Left ventricle myocardium superior (tissue), 1 donor: ENCODE data around the gene RBM20. TPM values are rescaled to one million over a fixed set of nuclear protein-coding genes. Genes with fewer than 3 reads are reported as not detected.
"Not testable (repeated sequence)": the region's sequence is repeated elsewhere in the genome, so short reads cannot be mapped to it uniquely, and the experiment has no call there.

Experiments
- ATAC-seq: fragments of 200-7000 bp; cut with Tn5 transposase; one replicate; pipeline ENCODE4 v1.9.1; 2020; ENCODE audit warnings: mild to moderate bottlenecking, moderate library complexity
- DNase-seq: peaks from one replicate; pipeline ENCODE4 v3.0.0-alpha.2; 2020
- intact Hi-C: fragments of 100-400 bp; cut with micrococcal nuclease; formaldehyde crosslinking; loops from one replicate; pipeline ENCODE4 v1.11.0; 2022
- total RNA-seq: library from RNA; stranded (reverse); fragmentation: NEBNext Ultra II Directional; extraction: Animal tissue kit (Norgen Biotek cat#: 25700); gene quantifications from one replicate; pipeline ENCODE4 v1.2.1, GENCODE V29; 2021
- donor health status: DM: no; HTN: yes; CAD: no; lungs with severe emphysema.

The RBM20 gene
- total RNA-seq, 1 donor from 2014 or later: 114 TPM

GRCh38 chr10:110863956-110864355 lies 219.8 kb downstream of the RBM20 start:
- ATAC-seq: no peak
- no peak for DNase-seq
- intact Hi-C loops: no loop called here

GRCh38 chr10:110864662-110865140 lies 220.6 kb downstream of the RBM20 start:
- no peak for DNase-seq
- peak; percentile 30 for ATAC-seq
- intact Hi-C loops: no loop called here

- ATAC-seq: peak; percentile 61
- no peak for DNase-seq
- intact Hi-C loops: no loop called here
Measured at GRCh38 chr10:110865186-110865808, 221.2 kb downstream of the RBM20 start.

- ATAC-seq: no peak
- intact Hi-C loops: no loop called here
- no peak for DNase-seq
Measured at GRCh38 chr10:110865809-110866482, 221.8 kb downstream of the RBM20 start.

- DNase-seq, ATAC-seq, intact Hi-C loops: not testable (repeated sequence)
Measured at GRCh38 chr10:110867011-110867806, 223.1 kb downstream of the RBM20 start.

- DNase-seq: no peak
- no peak for ATAC-seq
- intact Hi-C loops: no loop called here
Measured at GRCh38 chr10:110867807-110868465, 223.8 kb downstream of the RBM20 start.

- intact Hi-C loops: no loop called here
Measured at GRCh38 chr10:110868981-110869380, 224.8 kb downstream of the RBM20 start.

GRCh38 chr10:110870823-110871297 lies 226.7 kb downstream of the RBM20 start:
- intact Hi-C loops: no loop called here
- ATAC-seq: no peak
- no peak for DNase-seq

More at GRCh38 chr10:110868981-110869380, 224.8 kb downstream of the RBM20 start:
- DNase-seq (no peak), ATAC-seq (no peak)

- peak; percentile 96 for ATAC-seq
- intact Hi-C loops: no loop called here
Measured at GRCh38 chr10:110871298-110872084, 227.4 kb downstream of the RBM20 start, which contains the start of gene PDCD4. Gene PDCD4 (plus strand): TSS chr10:110871928. CDS start chr10:110876028, 4,100 bp downstream.

GRCh38 chr10:110872145-110872983 lies 228.2 kb downstream of the RBM20 start:
- intact Hi-C loops: no loop called here
- ATAC-seq (peak; percentile 78), DNase-seq (peak; percentile 82)

More at GRCh38 chr10:110871298-110872084, 227.4 kb downstream of the RBM20 start, which contains the start of gene PDCD4:
- DNase-seq: peak; percentile 100

GRCh38 chr10:110872984-110873923 lies 229.1 kb downstream of the RBM20 start:
- DNase-seq (no peak), ATAC-seq (no peak)
- intact Hi-C loops: no loop called here

GRCh38 chr10:110873951-110874350 lies 229.8 kb downstream of the RBM20 start:
- ATAC-seq (no peak), DNase-seq (no peak)
- intact Hi-C loops: no loop called here

GRCh38 chr10:110876000-110876399 lies 231.9 kb downstream of the RBM20 start:
- no peak for ATAC-seq
- DNase-seq: no peak
- intact Hi-C loops: no loop called here

- intact Hi-C loops: no loop called here
- no peak for DNase-seq
- no peak for ATAC-seq
Measured at GRCh38 chr10:110876788-110877187, 232.7 kb downstream of the RBM20 start.

- intact Hi-C loops: loop anchor here (10.0 kb wide), 1 partner anchor 275 kb away; no protein-coding TSS in a partner anchor
- peak; percentile 90 for ATAC-seq
Measured at GRCh38 chr10:110880012-110880411, 235.9 kb downstream of the RBM20 start.

GRCh38 chr10:110881247-110881646 lies 237.1 kb downstream of the RBM20 start:
- intact Hi-C loops: loop anchor here (10.0 kb wide), 1 partner anchor 276 kb away; no protein-coding TSS in a partner anchor
- DNase-seq (no peak), ATAC-seq (peak; percentile 72)

More at GRCh38 chr10:110880012-110880411, 235.9 kb downstream of the RBM20 start:
- no peak for DNase-seq
